OCI-LY1 (cell line): ENCODE measurements around the gene IQCK.
"Not testable (repeated sequence)": the region's sequence is repeated elsewhere in the genome, so short reads cannot be mapped to it uniquely, and the experiment has no call there.

Experiments
- H2AFZ ChIP-seq: fragments of 200-600 bp; sonication (generic), shearing (Covaris generic); 2 replicates; pipeline ENCODE4 v1.6.0; 2014; ENCODE audit warnings: antibody characterized with exemption, mild to moderate bottlenecking, low read length
- H3F3A ChIP-seq: fragments of 200-600 bp; sonication (generic), shearing (Covaris generic); 2 replicates; pipeline ENCODE4 v1.6.0; 2014; ENCODE audit warnings: mild to moderate bottlenecking, antibody characterized with exemption, low read length, moderate library complexity; ENCODE audit not compliant: insufficient read depth
- H3K27ac ChIP-seq: fragments of 200-600 bp; sonication (generic); 2 replicates; pipeline ENCODE4 v1.5.1; 2014; ENCODE audit warnings: low read length, mixed run types, mild to moderate bottlenecking, low read depth; ENCODE audit not compliant: poor library complexity, severe bottlenecking
- H3K27me3 ChIP-seq: fragments of 200-600 bp; sonication (generic); 2 replicates; pipeline ENCODE4 v1.6.0; 2014; ENCODE audit warnings: antibody characterized with exemption, mild to moderate bottlenecking, low read length, moderate library complexity; ENCODE audit not compliant: insufficient read depth
- H3K36me3 ChIP-seq: fragments of 200-600 bp; sonication (generic); 2 replicates; pipeline ENCODE4 v1.6.1; 2014; ENCODE audit warnings: mild to moderate bottlenecking, antibody characterized with exemption, low read length, moderate library complexity, mixed read lengths; ENCODE audit not compliant: insufficient read depth
- H3K4me1 ChIP-seq: fragments of 200-600 bp; sonication (generic); 2 replicates; pipeline ENCODE4 v1.5.1; 2014; ENCODE audit warnings: mild to moderate bottlenecking, low read length, moderate library complexity; ENCODE audit not compliant: insufficient read depth, severe bottlenecking
- H3K4me2 ChIP-seq: fragments of 200-600 bp; sonication (generic), shearing (Covaris generic); 2 replicates; pipeline ENCODE4 v1.6.1; 2014; ENCODE audit warnings: low read length
- H3K4me3 ChIP-seq: fragments of 200-600 bp; sonication (generic); 2 replicates; pipeline ENCODE4 v1.5.1; 2014; ENCODE audit warnings: low read length, low read depth, mild to moderate bottlenecking, mixed read lengths; ENCODE audit not compliant: poor library complexity, severe bottlenecking
- H3K79me2 ChIP-seq: fragments of 200-600 bp; shearing (Covaris generic); 2 replicates; pipeline ENCODE4 v1.6.1; 2016; ENCODE audit warnings: mixed run types, low read length, mixed read lengths; ENCODE audit not compliant: insufficient read depth
- H3K9ac ChIP-seq: fragments of 200-600 bp; sonication (generic), shearing (Covaris generic); 2 replicates; pipeline ENCODE4 v1.6.1; 2014; ENCODE audit warnings: mild to moderate bottlenecking, low read length, mixed read lengths
- H3K9me2 ChIP-seq: fragments of 200-600 bp; sonication (generic), shearing (Covaris generic); 2 replicates; pipeline ENCODE4 v1.6.1; 2014; ENCODE audit warnings: low read depth, mild to moderate bottlenecking, low read length, mixed read lengths
- H3K9me3 ChIP-seq: fragments of 200-600 bp; shearing (Covaris generic); 2 replicates; pipeline ENCODE4 v1.6.1; 2014; ENCODE audit warnings: low read length, mixed read lengths
- H4K20me1 ChIP-seq: fragments of 200-600 bp; sonication (generic), shearing (Covaris generic); 2 replicates; pipeline ENCODE4 v1.6.0; 2016; ENCODE audit warnings: mild to moderate bottlenecking, low read length; ENCODE audit not compliant: insufficient read depth
- CTCF ChIP-seq: fragments of 200-600 bp; sonication (generic), shearing (Covaris generic); IDR thresholded peaks from 2 replicates; pipeline ENCODE4 v1.5.1; 2017; ENCODE audit warnings: mild to moderate bottlenecking, antibody characterized with exemption, low read length, moderate library complexity, mixed read lengths
- EZH2 ChIP-seq: fragments of 200-600 bp; sonication (generic), shearing (Covaris generic); IDR thresholded peaks from 2 replicates; pipeline ENCODE4 v1.8.0; 2017; ENCODE audit warnings: borderline replicate concordance, mixed run types, mild to moderate bottlenecking, antibody characterized with exemption, low read length, moderate library complexity, mixed read lengths

Gene IQCK

GRCh38 chr16:19716183-19716582 is 1.9 kb upstream of the IQCK start:
- H3K27ac ChIP-seq = no peak overlapping the region
- H3K4me3 ChIP-seq = peak overlapping the region; percentile 77
- no peaks in the 10 kb centered on the region for H4K20me1 ChIP-seq
- peaks cover 27% of the 10 kb centered on the region; the same call in 1 of the 2 replicates for H3K36me3 ChIP-seq
- H3K27me3 ChIP-seq = no peaks in the 10 kb centered on the region
- no peak overlapping the region for H2AFZ ChIP-seq
- H3K4me2 ChIP-seq = peak overlapping the region; percentile 66
- peaks cover 21% of the 10 kb centered on the region for H3K4me1 ChIP-seq
- H3F3A ChIP-seq = no peaks in the 10 kb centered on the region
- no peaks in the 10 kb centered on the region for H3K9me2 ChIP-seq
- TF ChIP-seq CTCF (no peak), EZH2 (no peak)
- H3K79me2 ChIP-seq = peaks cover 17% of the 10 kb centered on the region
- H3K9ac ChIP-seq = no peak overlapping the region; the same call in 1 of the 2 replicates
- no peaks in the 10 kb centered on the region for H3K9me3 ChIP-seq

GRCh38 chr16:19716728-19717127 is 1.3 kb upstream of the IQCK start:
- Histone ChIP-seq H3K9ac (peak overlapping the region; percentile 88; the same call in 1 of the 2 replicates), H3K36me3 (peaks cover 24% of the 10 kb centered on the region; the same call in 1 of the 2 replicates), H3K79me2 (peaks cover 17% of the 10 kb centered on the region), H3K4me2 (peak overlapping the region; percentile 66), H3K4me1 (peaks cover 21% of the 10 kb centered on the region), H3K4me3 (peak overlapping the region; percentile 77)
- H4K20me1 ChIP-seq, H2AFZ ChIP-seq, H3F3A ChIP-seq, H3K27ac ChIP-seq, H3K9me2 ChIP-seq, H3K9me3 ChIP-seq, H3K27me3 ChIP-seq: not testable (repeated sequence)

GRCh38 chr16:19717314-19717713 is 757 bp upstream of the IQCK start:
- H3K9me2 ChIP-seq = no peaks in the 10 kb centered on the region
- TF ChIP-seq EZH2 (no peak), CTCF (no peak)
- H3K4me1 ChIP-seq = peaks cover 21% of the 10 kb centered on the region
- no peak overlapping the region for H2AFZ ChIP-seq
- H3K9ac ChIP-seq = peak overlapping the region; percentile 88
- peak overlapping the region; percentile 77 for H3K4me3 ChIP-seq
- H3K27me3 ChIP-seq = no peaks in the 10 kb centered on the region
- no peaks in the 10 kb centered on the region for H4K20me1 ChIP-seq
- no peaks in the 10 kb centered on the region for H3F3A ChIP-seq
- H3K36me3 ChIP-seq = peaks cover 24% of the 10 kb centered on the region; the same call in 1 of the 2 replicates
- H3K27ac ChIP-seq = no peak overlapping the region
- peak overlapping the region; percentile 66 for H3K4me2 ChIP-seq
- H3K79me2 ChIP-seq = peaks cover 17% of the 10 kb centered on the region
- no peaks in the 10 kb centered on the region for H3K9me3 ChIP-seq

GRCh38 chr16:19718624-19718965 is 524 bp downstream of the IQCK start:
- TF ChIP-seq CTCF = no peak
- no peak for TF ChIP-seq EZH2
- peak overlapping the region; percentile 66 for H3K4me2 ChIP-seq

More at GRCh38 chr16:19718624-19718965, 524 bp downstream of the IQCK start:
- Histone ChIP-seq H3K27me3 (no peaks in the 10 kb centered on the region), H3K9me2 (no peaks in the 10 kb centered on the region), H3K36me3 (peaks cover 15% of the 10 kb centered on the region; the same call in 1 of the 2 replicates), H3K79me2 (peaks cover 17% of the 10 kb centered on the region), H3F3A (no peaks in the 10 kb centered on the region), H3K9ac (peak overlapping the region; percentile 88), H3K9me3 (no peaks in the 10 kb centered on the region), H4K20me1 (no peaks in the 10 kb centered on the region), H3K4me1 (peaks cover 21% of the 10 kb centered on the region), H2AFZ (no peak overlapping the region; the same call in 1 of the 2 replicates), H3K4me3 (peak overlapping the region; percentile 77), H3K27ac (no peak overlapping the region)
